Measurements from ENCODE around the gene ZNF514. TPM values are rescaled to one million over a fixed set of nuclear protein-coding genes. Genes with fewer than 3 reads are reported as not detected.

ZNF514 gene
- total RNA-seq, 2 experiments from 2014 or later = 7.0 to 8.8 TPM

DNA sequence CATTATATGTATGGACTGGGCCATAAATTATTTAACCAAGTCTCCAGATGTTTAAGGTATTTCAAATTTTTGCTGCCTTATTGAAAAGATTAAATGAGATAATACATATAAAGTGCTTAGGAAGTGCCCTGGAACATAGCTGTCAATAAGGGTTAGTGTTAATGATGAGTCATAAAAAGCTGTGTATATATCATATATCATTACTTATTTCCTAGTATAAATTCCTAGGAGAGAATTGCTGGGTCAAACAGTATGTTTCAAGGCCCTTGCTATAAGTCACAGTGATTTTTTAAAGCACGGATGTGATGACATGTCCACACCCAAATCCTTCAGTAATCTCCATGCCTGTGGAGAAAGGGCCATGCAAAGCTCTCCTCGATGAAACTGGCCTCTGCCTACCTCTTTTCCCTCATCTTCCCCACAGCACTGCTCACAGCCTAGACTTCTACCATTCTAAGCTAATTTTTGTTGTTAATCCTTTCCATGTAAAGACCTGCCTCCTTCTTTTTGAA is 14.4 kb upstream of the ZNF514 start:
- Mint-ChIP-seq H3K4me3 (no peak overlapping the region), H3K9me3 (ENCODE audit: low read depth) (peaks cover 5% of the 10 kb centered on the region), H3K27ac (no peak overlapping the region), H3K4me1 (peaks cover 5% of the 10 kb centered on the region), H3K36me3 (ENCODE audit: low read depth) (peaks cover 25% of the 10 kb centered on the region), H3K27me3 (no peaks in the 10 kb centered on the region)
- ATAC-seq (no peak), DNase-seq (no peak)
- ChIA-PET POLR2A (no interaction called here), CTCF (interaction anchor here (1.0 to 1.4 kb wide), 3 partner anchors 9 to 40 kb away, joined by 3 to 5 read pairs (median 3); partner anchors contain the start of gene ZNF2)
- intact Hi-C loops (cut with DNase I, micrococcal nuclease) = no loop called here

DNA sequence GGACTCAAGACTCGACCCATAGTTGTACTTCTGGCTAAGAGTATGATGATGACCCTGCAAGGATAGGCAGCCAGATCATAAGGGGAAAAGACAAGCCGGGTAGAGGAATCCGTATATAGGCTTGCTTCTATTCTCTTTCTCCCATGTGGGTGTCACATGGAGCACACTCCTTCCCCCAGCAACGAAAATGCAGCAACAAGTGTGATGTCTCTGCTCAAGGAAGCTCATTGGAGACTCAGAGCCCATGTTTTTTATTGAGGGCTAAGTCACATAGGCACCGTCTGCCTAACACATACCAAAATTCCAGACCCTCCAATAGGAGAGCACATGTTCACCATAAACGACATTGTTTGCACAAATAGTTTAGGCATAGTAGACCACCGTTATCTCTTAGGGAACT is 12.3 kb upstream of the ZNF514 start:
- H3K36me3 Mint-ChIP-seq (ENCODE audit: low read depth) = peaks cover 15% of the 10 kb centered on the region
- DNase-seq = no peak
- ChIA-PET CTCF (no interaction called here), POLR2A (no interaction called here)
- H3K4me3 Mint-ChIP-seq = no peak overlapping the region
- H3K4me1 Mint-ChIP-seq = peaks cover 11% of the 10 kb centered on the region
- no peak overlapping the region for H3K27ac Mint-ChIP-seq
- no peak for ATAC-seq
- no peaks in the 10 kb centered on the region for H3K9me3 Mint-ChIP-seq (ENCODE audit: low read depth)
- H3K27me3 Mint-ChIP-seq = no peaks in the 10 kb centered on the region
- intact Hi-C loops (cut with DNase I, micrococcal nuclease) = no loop called here

DNA sequence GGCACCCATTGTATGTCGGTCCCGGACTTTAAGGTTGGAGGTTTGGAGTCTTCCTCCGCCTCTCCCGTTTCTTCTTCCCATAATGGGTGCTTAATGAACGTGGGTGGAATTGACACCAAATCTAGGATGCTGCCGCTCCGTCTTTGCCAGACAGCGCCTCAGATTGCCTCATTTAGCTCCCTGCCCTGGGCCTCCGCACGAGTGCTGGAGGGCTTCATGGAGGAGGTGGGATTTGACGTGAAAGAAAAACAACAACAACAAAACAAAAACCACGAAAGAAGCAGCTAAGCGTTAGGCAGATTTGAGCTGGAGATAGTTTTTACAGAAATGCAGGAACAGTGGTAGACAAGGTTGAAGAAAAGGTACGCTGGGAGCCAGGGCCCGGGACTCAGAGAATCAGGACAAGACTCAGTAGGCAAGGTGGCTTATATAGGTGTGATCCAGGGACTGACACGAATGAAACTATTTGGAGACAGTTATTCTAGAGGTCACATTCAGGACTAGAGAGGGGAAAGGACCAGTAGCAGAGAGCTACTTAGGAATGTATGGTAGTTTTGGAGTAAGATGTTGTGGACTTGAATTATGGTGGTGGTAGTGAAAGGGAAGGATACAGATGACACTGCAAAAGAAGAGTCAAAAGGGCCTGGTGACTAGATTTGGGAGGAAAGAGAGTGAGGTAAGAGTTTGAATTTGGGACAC is 6.6 kb upstream of the ZNF514 start:
- H3K27me3 Mint-ChIP-seq = no peaks in the 10 kb centered on the region
- peak; percentile 7 for ATAC-seq
- intact Hi-C loops (cut with DNase I, micrococcal nuclease) = loop anchor here in 1 of 2 experiments (5.0 kb wide), 1 partner anchor 144 kb away; no protein-coding TSS in a partner anchor
- POLR2A ChIA-PET = no interaction called here
- CTCF ChIA-PET = interaction anchor here (0.8 to 2.6 kb wide), 5 partner anchors 16 to 90 kb away, joined by 3 to 10 read pairs (median 5); partner anchors contain the start of gene MRPS5
- peak overlapping the region; percentile 96 for H3K4me3 Mint-ChIP-seq
- H3K27ac Mint-ChIP-seq = peak overlapping the region; percentile 94
- DNase-seq = no peak
- no peaks in the 10 kb centered on the region for H3K9me3 Mint-ChIP-seq (ENCODE audit: low read depth)
- peaks cover 27% of the 10 kb centered on the region for H3K36me3 Mint-ChIP-seq (ENCODE audit: low read depth)
- peaks cover 23% of the 10 kb centered on the region for H3K4me1 Mint-ChIP-seq

DNA sequence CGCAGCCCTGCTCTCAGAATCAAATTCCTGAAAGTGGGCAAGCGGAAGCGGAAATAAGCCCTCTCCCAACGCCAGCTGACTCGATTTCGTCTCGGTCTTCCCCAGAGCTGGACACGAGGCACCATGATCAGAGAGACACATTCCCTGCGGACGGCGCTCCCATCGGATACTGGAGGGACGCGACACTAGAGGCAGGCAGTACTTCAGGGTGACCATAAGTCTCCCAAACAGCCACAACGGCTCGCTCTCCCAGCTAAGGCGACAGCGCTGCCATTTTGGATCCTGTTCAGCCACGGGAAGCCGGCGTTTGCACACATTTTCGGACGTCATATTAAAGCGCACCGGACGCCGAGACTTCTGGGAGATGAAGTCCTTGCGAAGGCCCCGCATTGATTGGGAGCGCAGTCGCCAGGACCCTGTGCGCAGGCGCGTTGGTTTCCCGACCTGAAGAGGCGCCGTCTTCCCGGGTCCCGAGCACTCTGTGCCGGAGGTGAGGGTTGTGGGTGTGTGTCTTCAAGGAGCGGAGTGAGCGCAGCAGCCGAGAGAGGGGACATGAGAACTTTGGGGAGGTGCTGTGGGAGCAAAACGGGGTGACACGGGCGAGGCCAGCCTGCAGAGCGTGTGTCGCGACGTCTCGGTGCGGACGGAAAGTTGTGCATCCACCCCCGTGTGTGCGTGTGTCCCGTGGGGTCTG is 5.9 kb upstream of the ZNF514 start, which contains the start of gene ZNF2:
ZNF2 (plus strand) TSS at position 439 of the 694 bp plus-strand sequence. CDS start 10,418 bp downstream, outside the sequence.
- ChIA-PET POLR2A (no interaction called here), CTCF (interaction anchor here (0.5 to 2.6 kb wide), 9 partner anchors 9 to 212 kb away, joined by 3 to 10 read pairs (median 5); partner anchors contain the start of gene MAL)
- ATAC-seq (peak; percentile 98), DNase-seq (peak; percentile 98)
- peak within 1 kb of the TSS; percentile 96 for H3K4me3 Mint-ChIP-seq
- H3K4me1 Mint-ChIP-seq = peaks cover 23% of the 10 kb centered on the region
- H3K9me3 Mint-ChIP-seq (ENCODE audit: low read depth) = no peaks in the 10 kb centered on the region
- no peaks in the 10 kb centered on the region for H3K27me3 Mint-ChIP-seq
- intact Hi-C loops (cut with DNase I, micrococcal nuclease) = loop anchor here (1.0 to 5.0 kb wide), 7 partner anchors 42 to 237 kb away; partner anchors contain the start of genes FAHD2A (in 2 of the 2) and ZNF892 (in 2 of the 2)
- peaks cover 27% of the 10 kb centered on the region for H3K36me3 Mint-ChIP-seq (ENCODE audit: low read depth)
- H3K27ac Mint-ChIP-seq = peak within 1 kb of the TSS; percentile 94

DNA sequence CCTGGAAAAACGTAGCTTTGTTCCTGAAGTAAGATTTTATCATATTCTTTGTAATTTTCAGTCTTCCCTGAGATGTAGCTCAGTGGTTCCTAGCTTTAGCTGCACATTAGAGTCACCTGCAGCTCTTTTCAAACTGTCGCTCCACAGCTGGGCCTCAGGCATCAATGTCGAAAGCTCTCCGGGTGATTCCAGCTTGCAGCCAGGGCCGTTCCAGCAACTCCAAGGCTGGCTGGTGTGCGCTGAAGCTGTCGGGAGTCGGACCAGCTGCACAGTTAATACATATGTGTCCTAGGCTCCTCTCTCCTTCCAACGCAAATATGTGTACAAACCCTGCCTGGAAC is 5.4 kb upstream of the ZNF514 start:
- Mint-ChIP-seq H3K36me3 (ENCODE audit: low read depth) (peaks cover 27% of the 10 kb centered on the region), H3K4me1 (peaks cover 28% of the 10 kb centered on the region), H3K27ac (peak overlapping the region; percentile 94), H3K4me3 (peak overlapping the region; percentile 96), H3K9me3 (ENCODE audit: low read depth) (no peaks in the 10 kb centered on the region), H3K27me3 (no peaks in the 10 kb centered on the region)
- DNase-seq (no peak), ATAC-seq (peak; percentile 8)
- ChIA-PET CTCF (interaction anchor here (0.7 to 2.6 kb wide), 7 partner anchors 10 to 139 kb away, joined by 3 to 10 read pairs (median 5); partner anchors contain the start of gene MAL), POLR2A (no interaction called here)
- intact Hi-C loops (cut with DNase I, micrococcal nuclease) = loop anchor here (1.0 to 5.0 kb wide), 7 partner anchors 42 to 238 kb away; partner anchors contain the start of genes FAHD2A (in 2 of the 2) and ZNF892 (in 2 of the 2)

DNA sequence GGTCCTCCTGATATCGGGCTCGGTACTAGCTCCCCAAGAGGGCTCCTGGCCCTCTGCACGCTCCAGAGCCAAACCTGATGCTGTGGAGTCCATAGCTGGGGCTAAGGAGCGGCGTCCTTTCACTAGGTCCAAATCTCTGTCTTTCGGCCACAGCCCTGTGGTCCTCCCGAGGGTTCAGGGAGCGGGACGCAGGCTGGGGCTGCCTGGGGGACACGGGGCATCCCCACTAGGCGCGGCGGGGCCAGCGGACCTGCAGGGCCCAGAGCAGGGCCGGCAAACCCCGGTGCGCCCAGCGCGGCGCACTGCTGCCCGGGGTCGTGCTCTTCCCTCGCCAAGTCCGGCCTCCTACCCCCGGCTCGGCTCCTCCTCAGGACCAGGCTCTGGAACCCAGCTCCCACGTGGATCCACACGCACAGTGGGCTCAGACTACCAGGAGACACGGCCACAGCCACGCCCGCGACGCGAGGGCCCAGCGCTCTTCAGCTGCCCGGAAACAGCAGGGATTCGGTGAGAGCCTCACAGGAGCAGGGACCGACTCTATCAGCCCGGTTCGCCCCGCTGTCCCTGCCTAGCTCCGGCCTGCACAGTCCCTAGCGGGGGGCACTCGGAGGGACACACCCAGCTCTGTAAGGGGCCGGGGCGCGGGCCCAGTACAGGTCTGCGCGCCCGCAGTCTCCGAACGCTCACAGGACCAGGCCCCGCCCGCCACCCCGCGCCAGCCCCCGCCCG is 593 bp downstream of the ZNF514 start:
- Mint-ChIP-seq H3K36me3 (ENCODE audit: low read depth) (peaks cover 43% of the 10 kb centered on the region), H3K27ac (peak overlapping the region; percentile 47), H3K9me3 (ENCODE audit: low read depth) (peaks cover 12% of the 10 kb centered on the region), H3K4me3 (peak overlapping the region; percentile 75), H3K4me1 (peaks cover 9% of the 10 kb centered on the region), H3K27me3 (no peaks in the 10 kb centered on the region)
- DNase-seq (no peak), ATAC-seq (peak; percentile 65)
- intact Hi-C loops (cut with DNase I, micrococcal nuclease) = loop anchor here (1.0 to 5.0 kb wide), 3 partner anchors 37 to 82 kb away; partner anchors contain the start of gene ZNF892 (in 1 of the 2)
- POLR2A ChIA-PET = interaction anchor here (1.0 kb wide), 1 partner anchor 37 kb away, joined by 4 read pairs; no protein-coding TSS in a partner anchor
- CTCF ChIA-PET = interaction anchor here (0.6 to 1.8 kb wide), 5 partner anchors 9 to 135 kb away, joined by 3 to 6 read pairs (median 3); no protein-coding TSS in a partner anchor

DNA sequence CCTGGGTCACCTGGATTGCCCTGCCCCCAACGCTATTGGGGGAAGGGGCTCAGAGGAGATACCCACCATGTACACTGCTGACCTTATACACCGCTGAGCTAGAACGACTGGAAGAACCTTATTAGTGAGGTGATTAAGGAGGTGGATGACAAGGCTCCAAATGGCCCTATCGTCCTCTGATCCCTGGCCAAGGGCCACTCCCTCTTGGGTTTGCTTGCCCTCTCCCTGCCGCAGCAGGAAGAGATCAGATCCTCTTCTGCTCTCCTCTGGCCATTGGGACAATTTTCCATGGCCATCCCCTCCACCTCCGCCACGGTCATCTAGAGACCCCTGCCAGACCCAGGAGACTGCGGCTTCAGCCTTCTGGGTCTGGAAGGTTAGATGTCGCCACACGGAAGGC is 1.2 kb downstream of the ZNF514 start:
- POLR2A ChIA-PET = no interaction called here
- H3K27ac Mint-ChIP-seq = no peak overlapping the region

DNA sequence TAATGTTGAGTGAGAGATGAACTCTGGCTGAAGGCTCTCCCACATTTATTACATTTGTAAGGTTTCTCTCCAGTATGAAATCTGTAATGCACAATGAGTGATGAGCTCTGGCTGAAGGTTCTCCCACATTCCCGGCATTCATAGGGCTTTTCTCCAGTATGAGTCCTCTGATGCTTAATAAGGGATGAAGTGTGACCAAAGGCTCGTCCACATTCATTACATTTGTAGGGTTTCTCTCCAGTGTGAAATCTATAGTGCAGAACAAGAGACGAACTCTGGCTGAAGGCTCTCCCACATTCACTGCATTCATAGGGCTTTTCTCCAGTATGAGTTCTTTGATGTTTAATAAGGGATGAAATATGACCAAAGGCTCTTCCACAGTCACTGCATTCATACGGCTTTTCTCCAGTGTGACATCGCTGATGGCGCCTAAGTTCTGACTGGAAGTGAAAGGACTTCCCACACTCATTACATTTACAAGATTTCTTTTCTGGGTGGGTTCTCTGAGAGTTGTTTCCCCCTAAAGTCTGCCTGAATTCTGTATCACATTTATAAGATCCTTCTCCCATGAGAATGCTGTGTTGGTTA is 10.2 kb downstream of the ZNF514 start:
- Mint-ChIP-seq H3K36me3 (ENCODE audit: low read depth) (peaks cover 83% of the 10 kb centered on the region), H3K4me1 (no peaks in the 10 kb centered on the region), H3K9me3 (ENCODE audit: low read depth) (peaks cover 63% of the 10 kb centered on the region), H3K4me3 (no peak overlapping the region), H3K27me3 (no peaks in the 10 kb centered on the region), H3K27ac (no peak overlapping the region)
- ChIA-PET POLR2A (no interaction called here), CTCF (interaction anchor here (1.2 kb wide), 1 partner anchor 17 kb away, joined by 3 read pairs; no protein-coding TSS in a partner anchor)
- ATAC-seq (no peak), DNase-seq (no peak)
- intact Hi-C loops (cut with DNase I, micrococcal nuclease) = no loop called here

More for the DNA sequence above, 1.2 kb downstream of the ZNF514 start:
- peak overlapping the region; percentile 75 for H3K4me3 Mint-ChIP-seq
- CTCF ChIA-PET = interaction anchor here (1.8 kb wide), 1 partner anchor 36 kb away, joined by 6 read pairs; no protein-coding TSS in a partner anchor
- DNase-seq (no peak), ATAC-seq (no peak)
- peaks cover 7% of the 10 kb centered on the region for H3K4me1 Mint-ChIP-seq
- intact Hi-C loops (cut with DNase I, micrococcal nuclease) = loop anchor here in 1 of 2 experiments (5.0 kb wide), 1 partner anchor 81 kb away; no protein-coding TSS in a partner anchor
- H3K27me3 Mint-ChIP-seq = no peaks in the 10 kb centered on the region
- peaks cover 49% of the 10 kb centered on the region for H3K36me3 Mint-ChIP-seq (ENCODE audit: low read depth)
- peaks cover 14% of the 10 kb centered on the region for H3K9me3 Mint-ChIP-seq (ENCODE audit: low read depth)

DNA sequence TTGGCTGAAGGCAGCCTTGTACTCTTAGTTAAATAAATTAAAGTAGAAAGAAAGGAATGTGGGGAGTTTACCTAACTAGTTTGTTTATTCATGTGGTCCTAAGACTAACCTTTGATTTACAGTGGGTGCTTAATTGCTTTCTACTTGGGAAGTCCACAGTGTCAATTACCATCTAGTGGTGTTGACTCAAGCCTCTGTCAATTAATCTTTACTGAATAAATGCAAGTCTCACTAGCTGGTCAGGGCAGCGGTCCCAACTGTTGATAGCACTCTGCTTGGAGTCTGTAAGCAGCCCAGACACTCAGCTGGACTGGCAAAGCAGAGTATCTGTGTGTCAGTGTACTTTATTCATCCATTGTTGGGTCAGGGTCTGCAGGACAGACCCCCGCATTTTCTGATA is 15.8 kb downstream of the ZNF514 start:
- H3K36me3 Mint-ChIP-seq (ENCODE audit: low read depth) = peaks cover 46% of the 10 kb centered on the region
- CTCF ChIA-PET = interaction anchor here (1.1 kb wide), 1 partner anchor 87 kb away, joined by 5 read pairs; no protein-coding TSS in a partner anchor

DNA sequence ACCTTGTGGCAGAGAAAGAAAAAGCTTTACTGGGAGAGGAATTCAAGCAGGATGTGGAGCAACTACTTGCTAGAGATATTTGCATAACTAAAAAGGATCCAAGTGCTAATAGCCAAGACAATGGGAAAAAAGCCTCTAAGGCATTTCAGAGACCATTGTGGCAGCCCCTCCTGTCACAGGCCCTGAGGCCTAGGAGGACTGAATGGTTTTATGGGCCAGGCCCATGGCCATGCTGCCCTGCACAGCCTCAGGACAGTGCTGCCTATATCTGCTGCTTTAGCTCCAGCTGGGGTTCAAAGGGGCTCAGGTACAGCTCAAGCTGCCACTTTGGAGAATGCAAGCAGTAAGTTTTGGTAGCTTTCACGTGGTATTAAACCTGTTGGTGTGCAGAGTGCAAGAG is 20.9 kb downstream of the ZNF514 start:
- Mint-ChIP-seq H3K9me3 (ENCODE audit: low read depth) (peaks cover 38% of the 10 kb centered on the region), H3K36me3 (ENCODE audit: low read depth) (peaks cover 28% of the 10 kb centered on the region), H3K4me1 (no peaks in the 10 kb centered on the region), H3K4me3 (no peak overlapping the region), H3K27me3 (no peaks in the 10 kb centered on the region), H3K27ac (no peak overlapping the region)
- ChIA-PET CTCF (interaction anchor here (0.6 to 0.7 kb wide), 2 partner anchors 66 to 116 kb away, joined by 3 to 4 read pairs; no protein-coding TSS in a partner anchor), POLR2A (no interaction called here)
- no peak for ATAC-seq
- intact Hi-C loops (cut with DNase I, micrococcal nuclease) = no loop called here
- no peak for DNase-seq

More for the DNA sequence above, 15.8 kb downstream of the ZNF514 start:
- DNase-seq (no peak), ATAC-seq (no peak)
- Mint-ChIP-seq H3K27me3 (no peaks in the 10 kb centered on the region), H3K9me3 (ENCODE audit: low read depth) (peaks cover 54% of the 10 kb centered on the region), H3K27ac (no peak overlapping the region), H3K4me3 (no peak overlapping the region), H3K4me1 (no peaks in the 10 kb centered on the region)
- intact Hi-C loops (cut with DNase I, micrococcal nuclease) = no loop called here
- POLR2A ChIA-PET = no interaction called here
